H9 (cell line): ENCODE results near the gene IQGAP3. TPM values are rescaled to one million over a fixed set of nuclear protein-coding genes. Genes with fewer than 3 reads are reported as not detected.

Experiments used
- DNase-seq: peaks from one replicate; pipeline ENCODE4 v3.0.0-alpha.2; 2017
- H2AFZ ChIP-seq: one replicate; pipeline ENCODE4 v1.6.1; 2013; ENCODE audit warnings: mild to moderate bottlenecking, low read length, control low read depth, moderate library complexity
- H2AK5ac ChIP-seq: 2 replicates; pipeline ENCODE4 v1.6.1; 2013; ENCODE audit warnings: low read length, control low read depth, mixed read lengths; ENCODE audit not compliant: insufficient read length
- H2BK120ac ChIP-seq: one replicate; pipeline ENCODE4 v1.6.1; 2013; ENCODE audit warnings: low read depth, mild to moderate bottlenecking, low read length, control low read depth, inconsistent platforms; ENCODE audit not compliant: poor library complexity, severe bottlenecking
- H2BK12ac ChIP-seq: 2 replicates; pipeline ENCODE4 v1.6.1; 2013; ENCODE audit warnings: low read length, control low read depth, mixed read lengths, low read depth; ENCODE audit not compliant: insufficient read length
- H2BK15ac ChIP-seq: 2 replicates; pipeline ENCODE4 v1.6.1; 2013; ENCODE audit warnings: low read depth, low read length, control low read depth
- H2BK20ac ChIP-seq: one replicate; pipeline ENCODE4 v1.6.1; 2013; ENCODE audit warnings: low read depth, mild to moderate bottlenecking, low read length, control low read depth, inconsistent platforms; ENCODE audit not compliant: poor library complexity, severe bottlenecking
- H2BK5ac ChIP-seq: 2 replicates; pipeline ENCODE4 v1.6.1; 2013; ENCODE audit warnings: low read length, control low read depth, mixed read lengths; ENCODE audit not compliant: insufficient read length
- H3K14ac ChIP-seq: 2 replicates; pipeline ENCODE4 v1.6.1; 2013; ENCODE audit warnings: low read length, control low read depth; ENCODE audit not compliant: insufficient read depth
- H3K18ac ChIP-seq: 2 replicates; pipeline ENCODE4 v1.6.1; 2013; ENCODE audit warnings: low read depth, mild to moderate bottlenecking, mixed read lengths, low read length, control low read depth; ENCODE audit not compliant: insufficient read length
- H3K23ac ChIP-seq: 2 replicates; pipeline ENCODE4 v1.6.1; 2013; ENCODE audit warnings: low read length, control low read depth, mixed read lengths, low read depth; ENCODE audit not compliant: insufficient read length
- H3K23me2 ChIP-seq: 2 replicates; pipeline ENCODE4 v1.6.1; 2013; ENCODE audit warnings: low read depth, mild to moderate bottlenecking, mixed read lengths, low read length, control low read depth; ENCODE audit not compliant: insufficient read length, poor library complexity, severe bottlenecking
- H3K27ac ChIP-seq: 2 replicates; pipeline ENCODE4 v1.5.1; 2013; ENCODE audit warnings: low read length, control low read depth, mixed read lengths, low read depth; ENCODE audit not compliant: insufficient read length
- H3K27me3 ChIP-seq: 2 replicates; pipeline ENCODE4 v1.6.1; 2013; ENCODE audit warnings: low read length, control low read depth, inconsistent platforms; ENCODE audit not compliant: insufficient read depth
- H3K4ac ChIP-seq: 2 replicates; pipeline ENCODE4 v1.6.1; 2013; ENCODE audit warnings: low read depth, mild to moderate bottlenecking, control low read depth, inconsistent platforms, low read length, moderate library complexity
- H3K4me1 ChIP-seq: 2 replicates; pipeline ENCODE4 v1.6.1; 2013; ENCODE audit warnings: low read length, control low read depth, inconsistent platforms; ENCODE audit not compliant: insufficient read depth
- H3K4me2 ChIP-seq: 2 replicates; pipeline ENCODE4 v1.6.1; 2013; ENCODE audit warnings: low read length, control low read depth, mixed read lengths; ENCODE audit not compliant: insufficient read length, insufficient read depth
- H3K56ac ChIP-seq: 2 replicates; pipeline ENCODE4 v1.6.1; 2013; ENCODE audit warnings: low read depth, mild to moderate bottlenecking, mixed read lengths, low read length, control low read depth; ENCODE audit not compliant: insufficient read length
- H3K79me1 ChIP-seq: 2 replicates; pipeline ENCODE4 v1.6.1; 2013; ENCODE audit warnings: low read depth, mild to moderate bottlenecking, moderate library complexity, low read length, control low read depth, inconsistent platforms; ENCODE audit not compliant: insufficient read depth, poor library complexity, severe bottlenecking
- H3K79me2 ChIP-seq: 2 replicates; pipeline ENCODE4 v1.6.1; 2013; ENCODE audit warnings: low read length, control low read depth, inconsistent platforms; ENCODE audit not compliant: insufficient read depth
- H3K9ac ChIP-seq: 2 replicates; pipeline ENCODE4 v1.6.1; 2013; ENCODE audit warnings: low read length, control low read depth, mixed read lengths; ENCODE audit not compliant: insufficient read length; ENCODE audit errors: extremely low read depth
- H3K9me3 ChIP-seq: one replicate; pipeline ENCODE4 v1.6.1; 2013; ENCODE audit warnings: low read depth, low read length, inconsistent platforms; ENCODE audit not compliant: control insufficient read depth
- H3T11ph ChIP-seq: one replicate; pipeline ENCODE4 v1.6.1; 2013; ENCODE audit warnings: mild to moderate bottlenecking, low read length, control low read depth, inconsistent platforms
- H4K20me1 ChIP-seq: one replicate; pipeline ENCODE4 v1.6.1; 2013; ENCODE audit not compliant: control insufficient read depth, insufficient read length, insufficient read depth
- H4K5ac ChIP-seq: 2 replicates; pipeline ENCODE4 v1.6.1; 2013; ENCODE audit warnings: low read depth, mild to moderate bottlenecking, mixed read lengths, low read length, control low read depth; ENCODE audit not compliant: insufficient read length
- H4K8ac ChIP-seq: replicated peaks from 2 replicates; pipeline ENCODE4 v1.6.1; 2013; ENCODE audit warnings: low read length, control low read depth, mixed read lengths, low read depth; ENCODE audit not compliant: insufficient read length
- H4K91ac ChIP-seq: 2 replicates; pipeline ENCODE4 v1.6.1; 2013; ENCODE audit warnings: low read depth, mild to moderate bottlenecking, moderate library complexity, mixed read lengths, low read length, control low read depth; ENCODE audit not compliant: insufficient read length
- H3K27ac Mint-ChIP-seq, 3 experiments: 2 replicates in 2 of 3; 3 replicates in 1 of 3; pipeline ENCODE4 v1.8.0; 2020 to 2021; ENCODE audit warnings: mixed read lengths in 3 of 3, mild to moderate bottlenecking in 1 of 3, moderate library complexity in 1 of 3
- H3K27me3 Mint-ChIP-seq: 2 replicates; pipeline ENCODE4 v1.8.0; 2021; ENCODE audit warnings: low read depth, mild to moderate bottlenecking, moderate library complexity, mixed read lengths
- H3K36me3 Mint-ChIP-seq, 3 experiments: 2 replicates in 2 of 3; 3 replicates in 1 of 3; pipeline ENCODE4 v1.8.0; 2020 to 2021; ENCODE audit warnings: low read depth in 3 of 3, mixed read lengths in 3 of 3; ENCODE audit not compliant: insufficient read depth in 1 of 3
- H3K4me1 Mint-ChIP-seq, 2 experiments: 2 replicates each; pipeline ENCODE4 v1.8.0; 2020; ENCODE audit warnings: mixed read lengths in 2 of 2
- H3K4me3 Mint-ChIP-seq, 2 experiments: 2 replicates in 1 of 2; 3 replicates in 1 of 2; pipeline ENCODE4 v1.8.0; 2020 to 2021; ENCODE audit warnings: mild to moderate bottlenecking in 2 of 2, mixed read lengths in 2 of 2, moderate library complexity in 1 of 2
- H3K9me3 Mint-ChIP-seq, 2 experiments: 2 replicates in 1 of 2; 3 replicates in 1 of 2; pipeline ENCODE4 v1.8.0; 2020; ENCODE audit warnings: mild to moderate bottlenecking in 2 of 2, mixed read lengths in 2 of 2, moderate library complexity in 1 of 2
- WGBS: extraction: QIAGEN DNeasy Blood & Tissue Kit; methylation state at CpG from one replicate; pipeline ENCODE4 v1.1.7; 2013; ENCODE audit warnings: missing lambda C conversion rate, low lambda C conversion rate, mixed read lengths; ENCODE audit not compliant: insufficient read length; ENCODE audit errors: extremely low coverage; 5-methylcytosine and 5-hydroxymethylcytosine counted together
- total RNA-seq: library from RNA; stranded (reverse); gene quantifications from 2 replicates; pipeline ENCODE4 v1.2.1, GENCODE V29; 2021
- TF ChIP-seq, protein P1 (sequence below): fragments of 200-600 bp; sonication (generic); conservative IDR thresholded peaks from 3 replicates; pipeline ENCODE4 v1.8.0; 2021; ENCODE audit warnings: antibody characterized with exemption, mild to moderate bottlenecking

Gene IQGAP3
- total RNA-seq, 1 experiment from 2014 or later: 24.5 TPM

DNA sequence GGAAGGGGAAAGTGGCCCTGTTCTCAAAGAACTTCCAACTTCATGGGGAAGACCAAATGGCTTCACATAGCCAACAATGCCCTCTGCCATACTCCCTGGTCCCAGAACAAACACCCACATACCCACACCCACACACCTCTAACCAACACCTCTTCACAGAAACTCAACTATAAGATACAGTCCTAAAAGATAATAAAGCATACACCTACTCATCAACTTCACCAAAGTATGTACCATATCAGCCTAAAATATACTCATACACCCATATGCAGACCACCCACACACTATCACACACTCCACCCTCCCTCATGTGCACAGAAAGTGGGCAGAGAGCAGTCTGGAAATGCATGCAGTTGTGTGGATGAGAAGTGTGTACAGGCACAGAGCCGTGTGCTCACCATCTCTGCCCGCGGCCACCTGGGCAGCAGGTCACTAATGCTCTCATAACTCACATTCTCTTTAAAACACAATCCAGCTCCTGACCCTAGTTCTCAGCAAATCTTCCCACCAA is 27.7 kb downstream of the IQGAP3 start:
- no peaks in the 10 kb centered on the region for H3K9me3 Mint-ChIP-seq
- Histone ChIP-seq H2BK120ac (no peak overlapping the region), H2BK15ac (no peak overlapping the region), H3K4me1 (no peaks in the 10 kb centered on the region), H3K4me2 (no peak overlapping the region), H3K79me1 (no peaks in the 10 kb centered on the region), H3K56ac (no peak overlapping the region), H2BK5ac (no peak overlapping the region), H3K23ac (no peak overlapping the region), H4K91ac (no peak overlapping the region), H2BK12ac (no peak overlapping the region), H4K5ac (no peak overlapping the region), H3K4ac (no peak overlapping the region), H3T11ph (no peak overlapping the region), H4K8ac (no peak overlapping the region), H2BK20ac (no peak overlapping the region), H2AK5ac (no peak overlapping the region), H3K18ac (no peak overlapping the region), H3K23me2 (no peaks in the 10 kb centered on the region), H3K9me3 (no peaks in the 10 kb centered on the region), H4K20me1 (no peaks in the 10 kb centered on the region), H2AFZ (no peak overlapping the region), H3K14ac (no peak overlapping the region), H3K27me3 (no peaks in the 10 kb centered on the region), H3K9ac (no peak overlapping the region), H3K27ac (no peak overlapping the region), H3K79me2 (no peaks in the 10 kb centered on the region)
- 0 out of 7 replicates have a peak overlapping the region, but pooled peaks of 1 of the 3 experiments have one; percentile 27 for H3K27ac Mint-ChIP-seq
- no peaks in the 10 kb centered on the region for H3K4me1 Mint-ChIP-seq
- no CpG with 5 or more reads among the region's 3 CpGs for WGBS
- H3K27me3 Mint-ChIP-seq: no peaks in the 10 kb centered on the region
- DNase-seq: no peak
- no peak overlapping the region for H3K4me3 Mint-ChIP-seq
- TF ChIP-seq, protein P1, sequence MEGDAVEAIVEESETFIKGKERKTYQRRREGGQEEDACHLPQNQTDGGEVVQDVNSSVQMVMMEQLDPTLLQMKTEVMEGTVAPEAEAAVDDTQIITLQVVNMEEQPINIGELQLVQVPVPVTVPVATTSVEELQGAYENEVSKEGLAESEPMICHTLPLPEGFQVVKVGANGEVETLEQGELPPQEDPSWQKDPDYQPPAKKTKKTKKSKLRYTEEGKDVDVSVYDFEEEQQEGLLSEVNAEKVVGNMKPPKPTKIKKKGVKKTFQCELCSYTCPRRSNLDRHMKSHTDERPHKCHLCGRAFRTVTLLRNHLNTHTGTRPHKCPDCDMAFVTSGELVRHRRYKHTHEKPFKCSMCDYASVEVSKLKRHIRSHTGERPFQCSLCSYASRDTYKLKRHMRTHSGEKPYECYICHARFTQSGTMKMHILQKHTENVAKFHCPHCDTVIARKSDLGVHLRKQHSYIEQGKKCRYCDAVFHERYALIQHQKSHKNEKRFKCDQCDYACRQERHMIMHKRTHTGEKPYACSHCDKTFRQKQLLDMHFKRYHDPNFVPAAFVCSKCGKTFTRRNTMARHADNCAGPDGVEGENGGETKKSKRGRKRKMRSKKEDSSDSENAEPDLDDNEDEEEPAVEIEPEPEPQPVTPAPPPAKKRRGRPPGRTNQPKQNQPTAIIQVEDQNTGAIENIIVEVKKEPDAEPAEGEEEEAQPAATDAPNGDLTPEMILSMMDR: no peak
- H3K36me3 Mint-ChIP-seq: peaks cover 10 to 45% (median 43%) of the 10 kb centered on the region in 3 experiments
